LNCaP clone FGC (cell line): Measurements from ENCODE around the gene YTHDF1.

Source experiments
- DNase-seq: peaks from one replicate; pipeline ENCODE4 v3.0.0-alpha.2; 2011; ENCODE audit warnings: low read depth
- H3K4me3 ChIP-seq: 2 replicates; pipeline ENCODE4 v1.5.1; 2011; ENCODE audit warnings: mild to moderate bottlenecking, low read depth, low read length, control low read depth
- TF ChIP-seq, protein P1 (sequence below): IDR thresholded peaks from 2 replicates; pipeline ENCODE4 v1.5.1; 2012; ENCODE audit warnings: mild to moderate bottlenecking; ENCODE audit not compliant: control insufficient read depth, insufficient read depth; ENCODE audit errors: extremely low read depth

Gene YTHDF1

DNA sequence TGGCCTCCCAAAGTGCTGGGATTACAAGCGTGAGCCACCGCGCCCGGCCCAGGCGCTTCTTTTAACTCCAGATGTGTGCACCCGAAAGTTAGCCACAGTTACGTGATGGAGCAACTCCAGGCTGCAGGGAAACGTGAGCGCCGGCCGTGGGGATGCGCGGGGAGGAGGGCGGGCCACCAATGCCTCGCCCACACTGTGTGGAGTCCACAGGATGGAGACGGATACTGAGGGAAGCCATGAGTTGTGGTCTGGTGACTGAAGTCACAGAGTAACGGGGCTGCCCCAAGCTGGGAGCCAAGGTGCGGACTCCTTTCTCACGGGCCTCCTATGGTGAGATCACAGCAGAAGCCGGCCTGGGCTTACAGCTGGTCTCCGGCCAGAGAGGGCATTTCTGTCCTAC is 23.2 kb downstream of the YTHDF1 start:
- TF ChIP-seq, protein P1, sequence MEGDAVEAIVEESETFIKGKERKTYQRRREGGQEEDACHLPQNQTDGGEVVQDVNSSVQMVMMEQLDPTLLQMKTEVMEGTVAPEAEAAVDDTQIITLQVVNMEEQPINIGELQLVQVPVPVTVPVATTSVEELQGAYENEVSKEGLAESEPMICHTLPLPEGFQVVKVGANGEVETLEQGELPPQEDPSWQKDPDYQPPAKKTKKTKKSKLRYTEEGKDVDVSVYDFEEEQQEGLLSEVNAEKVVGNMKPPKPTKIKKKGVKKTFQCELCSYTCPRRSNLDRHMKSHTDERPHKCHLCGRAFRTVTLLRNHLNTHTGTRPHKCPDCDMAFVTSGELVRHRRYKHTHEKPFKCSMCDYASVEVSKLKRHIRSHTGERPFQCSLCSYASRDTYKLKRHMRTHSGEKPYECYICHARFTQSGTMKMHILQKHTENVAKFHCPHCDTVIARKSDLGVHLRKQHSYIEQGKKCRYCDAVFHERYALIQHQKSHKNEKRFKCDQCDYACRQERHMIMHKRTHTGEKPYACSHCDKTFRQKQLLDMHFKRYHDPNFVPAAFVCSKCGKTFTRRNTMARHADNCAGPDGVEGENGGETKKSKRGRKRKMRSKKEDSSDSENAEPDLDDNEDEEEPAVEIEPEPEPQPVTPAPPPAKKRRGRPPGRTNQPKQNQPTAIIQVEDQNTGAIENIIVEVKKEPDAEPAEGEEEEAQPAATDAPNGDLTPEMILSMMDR = no peak
- no peak for DNase-seq
- H3K4me3 ChIP-seq = no peak overlapping the region

DNA sequence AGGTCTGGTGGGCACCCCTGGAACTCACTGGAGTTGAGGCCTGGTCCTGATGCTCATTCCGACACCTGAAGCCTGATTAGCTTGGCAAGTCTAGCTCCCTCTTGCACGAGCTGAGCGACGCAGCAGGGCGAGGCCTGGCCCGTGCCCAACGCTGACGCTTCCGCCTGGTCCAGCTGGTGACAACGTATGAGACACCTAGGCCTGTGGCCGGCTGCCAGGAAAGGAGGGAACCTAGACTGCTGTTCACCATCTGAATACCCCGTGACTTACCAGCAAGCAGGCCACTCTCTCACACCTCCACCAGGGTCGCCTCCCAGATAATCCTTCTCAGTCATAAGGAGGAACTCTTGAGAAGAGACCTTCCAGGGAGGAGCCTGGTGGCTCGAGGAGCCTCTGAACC is 24.5 kb downstream of the YTHDF1 start:
- DNase-seq = peak; percentile 93
- TF ChIP-seq, protein P1 = no peak
- H3K4me3 ChIP-seq = no peak overlapping the region

DNA sequence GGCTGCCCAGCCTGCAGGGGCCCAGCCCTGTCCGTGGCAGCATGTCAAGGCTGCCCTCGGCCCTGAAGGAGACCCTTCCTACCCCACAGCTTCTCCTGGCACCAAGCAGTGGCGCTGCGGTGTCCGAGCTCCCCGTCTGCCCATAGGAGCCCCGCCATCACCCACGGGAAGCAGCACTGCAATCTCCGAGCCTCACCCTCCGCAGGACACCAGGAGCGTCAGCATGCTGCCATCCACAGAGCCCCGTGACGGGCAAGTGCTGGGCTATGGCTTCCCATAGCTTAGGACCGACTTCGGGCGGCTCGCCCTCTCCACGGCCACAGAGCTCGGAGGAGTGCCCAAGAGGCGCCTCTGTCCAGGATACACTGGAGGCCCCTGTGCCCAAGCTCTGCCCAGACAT is 25.1 kb downstream of the YTHDF1 start:
- no peak for DNase-seq
- TF ChIP-seq, protein P1 = no peak

DNA sequence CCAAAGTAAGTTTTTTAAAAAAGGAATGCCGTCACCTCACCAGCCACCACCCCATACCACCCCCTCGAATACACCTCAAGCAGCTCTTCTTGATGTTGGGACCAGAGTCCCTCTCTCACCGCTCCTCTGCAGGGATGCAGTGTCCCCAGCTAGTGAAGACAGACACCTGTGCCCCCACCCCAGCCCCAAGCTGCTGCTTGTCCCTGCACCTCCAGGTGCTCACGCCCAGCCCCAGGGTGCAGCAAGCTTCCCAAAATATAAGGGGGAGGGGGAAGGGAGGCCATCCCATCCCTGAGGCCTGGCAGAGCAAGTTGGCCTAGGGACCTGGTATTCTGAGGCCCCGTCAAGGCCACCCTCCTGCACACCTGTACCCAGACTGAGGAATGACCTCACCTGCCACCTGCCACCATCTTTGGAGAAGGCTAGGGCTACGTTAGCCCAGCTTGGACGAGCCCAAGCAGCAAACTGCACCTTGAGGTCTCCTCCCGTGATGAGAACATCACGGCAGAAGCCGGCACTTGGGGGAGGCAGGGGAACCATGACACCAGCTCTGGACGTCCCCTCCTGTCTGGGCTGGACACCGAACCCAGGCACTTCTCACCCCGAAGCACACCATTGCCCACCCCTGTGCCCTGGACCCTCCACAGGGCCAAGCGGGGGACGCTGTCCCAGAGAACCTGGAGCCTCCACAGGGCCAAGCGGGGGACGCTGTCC is 25.9 kb downstream of the YTHDF1 start:
- TF ChIP-seq, protein P1 = no peak

More for the DNA sequence above, 25.1 kb downstream of the YTHDF1 start:
- no peak overlapping the region for H3K4me3 ChIP-seq

DNA sequence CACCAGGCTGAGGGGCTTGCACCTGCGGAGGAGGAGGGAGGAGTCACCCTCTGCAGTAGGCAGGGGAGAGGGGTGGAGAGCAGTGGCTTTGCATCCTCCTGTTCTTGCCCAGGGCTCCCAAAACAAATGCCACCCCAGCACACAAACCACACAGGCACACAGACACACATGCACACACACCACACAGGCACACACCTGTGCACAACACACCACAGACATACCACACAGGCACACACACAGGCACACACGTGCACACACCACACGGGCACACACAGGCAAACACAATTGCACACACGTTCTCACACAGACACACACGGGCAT is 26.6 kb downstream of the YTHDF1 start:
- H3K4me3 ChIP-seq = no peak overlapping the region
- DNase-seq = no peak
- TF ChIP-seq, protein P1 = no peak

More for the DNA sequence above, 25.9 kb downstream of the YTHDF1 start:
- H3K4me3 ChIP-seq = no peak overlapping the region
- DNase-seq = no peak

DNA sequence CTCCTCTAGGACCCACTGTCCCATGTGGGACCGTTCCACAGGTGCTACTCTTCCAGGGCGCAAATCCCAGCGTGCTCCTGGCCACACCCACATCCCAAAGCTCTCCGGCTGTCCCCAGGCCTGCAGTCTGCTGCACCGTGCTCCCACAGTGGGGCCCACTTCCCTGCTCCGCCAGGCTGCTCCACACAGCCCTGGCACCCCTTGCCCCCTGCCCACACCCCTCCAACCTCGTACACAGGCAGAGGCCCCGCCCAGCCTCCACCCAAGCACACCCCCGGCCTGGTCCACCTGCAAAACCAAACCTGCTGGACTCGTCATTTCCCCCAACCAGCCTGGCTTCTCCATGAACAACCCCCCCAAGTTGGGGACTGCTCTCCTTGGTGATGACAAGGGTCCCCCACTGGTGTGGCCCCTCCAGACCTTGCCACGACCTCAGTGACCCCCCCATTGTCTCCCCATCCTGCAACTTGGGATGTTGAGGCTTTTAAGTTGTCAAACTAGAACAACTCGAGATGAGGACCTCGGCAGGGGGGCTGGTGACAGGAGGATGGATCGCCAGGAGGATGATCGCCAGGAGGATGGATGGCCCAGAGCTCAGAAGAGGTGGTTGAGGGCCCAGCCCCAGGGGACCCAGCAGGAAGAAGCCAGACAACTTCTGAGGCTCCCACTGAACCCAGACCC is 27.1 kb downstream of the YTHDF1 start:
- no peak overlapping the region for H3K4me3 ChIP-seq
- TF ChIP-seq, protein P1 = no peak
- no peak for DNase-seq

DNA sequence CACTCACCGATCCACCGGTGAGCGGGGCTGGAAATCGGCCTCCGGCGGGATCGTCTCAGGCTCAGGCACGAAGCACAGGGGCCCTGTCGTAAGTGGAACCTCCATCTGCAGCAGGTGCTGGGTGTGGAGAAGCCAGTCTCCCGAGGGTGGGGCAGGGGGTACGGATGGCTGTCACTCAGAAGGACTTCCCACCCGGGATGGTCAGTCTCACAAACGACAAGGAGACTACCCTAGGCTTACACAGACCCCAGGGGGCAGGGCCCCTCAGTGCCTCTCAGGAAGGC is 27.8 kb downstream of the YTHDF1 start:
- TF ChIP-seq, protein P1 = no peak
- H3K4me3 ChIP-seq = no peak overlapping the region
- DNase-seq = no peak
